Endometrium (tissue), 2 donors: ENCODE measurements around the gene SS18L1.

Experiments used
- FAIRE-seq: peaks from 2 replicates; lab custom pipeline; 2012; peaks lifted over from hg19 to GRCh38; lab: Jason Lieb, UNC
- donor health status: control.
- donor health status: control.

SS18L1 gene

DNA sequence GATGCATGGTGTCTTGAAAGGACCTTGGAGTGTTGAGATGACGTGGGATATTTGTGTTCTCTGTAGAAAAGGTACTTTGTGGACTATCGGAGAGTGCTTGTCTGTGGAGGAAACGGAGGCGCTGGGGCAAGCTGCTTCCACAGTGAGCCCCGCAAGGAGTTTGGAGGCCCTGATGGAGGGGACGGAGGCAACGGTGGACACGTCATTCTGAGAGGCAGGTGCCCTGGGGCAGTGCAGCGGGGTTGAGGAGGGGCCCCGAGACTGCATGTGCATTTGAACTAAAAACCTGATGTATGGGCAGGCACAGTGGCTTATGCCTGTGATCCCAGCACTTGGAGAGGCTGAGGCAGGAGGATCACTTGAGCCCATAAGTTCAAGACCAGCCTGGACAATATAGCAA, 52.2 kb downstream of the SS18L1 start:
- no peak for FAIRE-seq

DNA sequence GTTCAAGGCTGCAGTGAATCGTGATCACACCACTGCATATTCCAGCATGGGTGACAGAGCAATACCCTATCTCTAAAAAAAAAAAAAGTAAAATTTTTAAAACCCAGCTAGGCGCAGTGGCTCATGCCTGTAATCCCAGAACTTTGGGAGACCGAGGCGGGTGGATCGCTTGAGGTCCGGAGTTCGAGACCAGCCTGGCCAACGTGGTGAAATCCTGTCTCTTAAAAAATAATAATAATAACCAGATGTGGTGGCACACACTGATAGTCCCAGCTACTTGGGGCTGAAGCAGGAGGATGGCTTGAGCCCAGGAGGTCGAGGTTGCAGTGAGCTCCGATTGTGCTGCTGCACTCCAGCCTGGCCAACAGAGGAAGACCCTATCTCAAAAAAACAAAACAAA, 52.7 kb downstream of the SS18L1 start:
- FAIRE-seq = no peak

DNA sequence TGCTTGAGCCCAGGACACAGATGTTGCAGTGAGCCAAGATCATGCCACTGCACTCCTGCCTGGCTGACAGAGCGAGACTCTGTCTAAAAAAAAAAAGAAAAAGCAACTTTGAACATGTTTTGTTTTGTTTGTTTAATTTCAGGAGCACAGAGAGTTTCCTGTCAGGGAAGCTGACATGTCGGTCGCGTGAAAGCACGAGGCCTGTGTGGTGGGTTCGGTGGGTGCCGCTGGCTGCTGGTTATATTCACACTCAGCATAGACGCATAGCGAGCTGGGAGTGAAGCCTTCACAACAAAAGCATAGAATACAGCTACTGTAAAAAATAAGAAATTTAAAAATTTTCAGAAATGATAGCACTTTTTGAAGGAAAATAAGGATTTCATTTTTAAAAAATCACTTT, 53.7 kb downstream of the SS18L1 start:
- FAIRE-seq = no peak

DNA sequence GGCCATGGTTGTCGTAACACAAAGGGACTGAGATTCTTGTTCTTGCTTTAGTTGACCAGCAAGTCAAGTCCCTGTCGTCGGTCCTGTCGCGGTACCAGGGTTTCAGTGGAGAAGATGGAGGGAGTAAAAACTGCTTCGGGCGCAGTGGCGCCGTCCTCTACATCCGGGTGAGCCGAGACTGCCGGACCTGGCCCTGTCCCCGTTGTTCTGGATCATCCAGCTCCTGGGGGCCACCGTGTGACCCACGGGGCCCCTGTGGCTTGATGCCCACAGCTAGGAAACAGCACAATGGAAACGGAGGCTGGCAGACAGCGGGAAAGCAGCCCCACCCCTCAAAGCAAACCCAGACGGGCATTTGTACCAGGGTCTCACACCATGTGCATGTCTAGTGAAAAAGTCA, 54.2 kb downstream of the SS18L1 start:
- FAIRE-seq = no peak

DNA sequence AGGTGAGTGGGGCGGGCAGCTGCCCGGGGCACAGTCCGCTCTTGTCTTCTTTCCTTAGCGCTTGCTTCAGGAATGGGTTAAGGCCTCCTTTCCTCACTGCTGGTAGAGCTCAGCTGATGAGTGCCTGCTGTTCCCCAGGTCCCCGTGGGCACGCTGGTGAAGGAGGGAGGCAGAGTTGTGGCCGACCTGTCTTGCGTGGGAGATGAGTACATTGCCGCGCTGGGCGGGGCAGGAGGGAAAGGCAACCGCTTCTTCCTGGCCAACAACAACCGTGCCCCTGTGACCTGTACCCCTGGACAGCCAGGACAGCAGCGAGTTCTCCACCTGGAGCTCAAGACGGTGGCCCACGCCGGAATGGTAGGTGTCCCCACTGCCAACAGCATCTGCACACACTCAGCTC, 54.9 kb downstream of the SS18L1 start:
- no peak for FAIRE-seq

DNA sequence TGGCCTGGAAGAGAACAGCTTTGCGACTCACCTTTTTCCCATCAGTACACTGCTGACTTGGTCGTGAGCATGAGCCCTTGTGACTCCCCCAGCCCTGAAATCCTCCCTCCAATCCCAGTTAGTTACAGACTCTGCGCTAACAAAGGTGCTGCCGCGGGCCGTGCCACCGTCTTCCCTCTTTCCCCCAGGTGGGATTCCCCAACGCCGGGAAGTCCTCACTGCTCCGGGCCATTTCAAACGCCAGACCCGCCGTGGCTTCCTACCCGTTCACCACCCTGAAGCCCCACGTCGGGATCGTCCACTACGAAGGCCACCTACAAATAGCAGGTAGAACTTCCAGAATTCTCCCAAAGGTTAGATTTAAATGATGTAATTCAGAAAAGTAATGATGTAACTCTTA, 55.4 kb downstream of the SS18L1 start:
- FAIRE-seq = no peak

DNA sequence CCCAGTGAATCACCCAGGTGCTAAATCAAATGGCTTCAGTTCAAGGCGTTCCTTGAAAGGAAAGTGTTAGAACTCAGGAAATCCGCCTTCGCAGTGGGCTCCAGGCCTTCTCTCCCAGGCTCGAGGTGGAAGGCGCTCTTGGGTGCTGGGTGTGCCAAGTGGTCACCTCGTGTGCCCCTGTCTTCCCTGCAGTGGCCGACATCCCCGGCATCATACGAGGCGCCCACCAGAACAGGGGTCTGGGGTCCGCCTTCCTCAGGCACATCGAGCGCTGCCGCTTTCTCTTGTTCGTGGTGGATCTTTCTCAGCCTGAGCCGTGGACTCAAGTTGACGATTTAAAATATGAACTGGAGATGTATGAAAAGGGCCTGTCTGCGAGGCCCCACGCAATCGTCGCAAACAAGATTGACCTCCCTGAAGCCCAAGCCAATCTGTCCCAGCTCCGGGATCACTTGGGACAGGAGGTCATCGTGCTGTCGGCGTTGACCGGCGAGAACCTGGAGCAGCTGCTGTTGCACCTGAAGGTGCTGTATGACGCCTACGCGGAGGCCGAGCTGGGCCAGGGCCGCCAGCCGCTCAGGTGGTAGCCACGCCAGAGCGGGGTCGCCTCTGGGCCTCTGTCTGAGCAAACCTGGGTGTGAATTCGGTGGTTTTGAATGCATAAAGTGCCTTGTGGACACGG, 57.1 kb downstream of the SS18L1 start:
- FAIRE-seq = no peak

DNA sequence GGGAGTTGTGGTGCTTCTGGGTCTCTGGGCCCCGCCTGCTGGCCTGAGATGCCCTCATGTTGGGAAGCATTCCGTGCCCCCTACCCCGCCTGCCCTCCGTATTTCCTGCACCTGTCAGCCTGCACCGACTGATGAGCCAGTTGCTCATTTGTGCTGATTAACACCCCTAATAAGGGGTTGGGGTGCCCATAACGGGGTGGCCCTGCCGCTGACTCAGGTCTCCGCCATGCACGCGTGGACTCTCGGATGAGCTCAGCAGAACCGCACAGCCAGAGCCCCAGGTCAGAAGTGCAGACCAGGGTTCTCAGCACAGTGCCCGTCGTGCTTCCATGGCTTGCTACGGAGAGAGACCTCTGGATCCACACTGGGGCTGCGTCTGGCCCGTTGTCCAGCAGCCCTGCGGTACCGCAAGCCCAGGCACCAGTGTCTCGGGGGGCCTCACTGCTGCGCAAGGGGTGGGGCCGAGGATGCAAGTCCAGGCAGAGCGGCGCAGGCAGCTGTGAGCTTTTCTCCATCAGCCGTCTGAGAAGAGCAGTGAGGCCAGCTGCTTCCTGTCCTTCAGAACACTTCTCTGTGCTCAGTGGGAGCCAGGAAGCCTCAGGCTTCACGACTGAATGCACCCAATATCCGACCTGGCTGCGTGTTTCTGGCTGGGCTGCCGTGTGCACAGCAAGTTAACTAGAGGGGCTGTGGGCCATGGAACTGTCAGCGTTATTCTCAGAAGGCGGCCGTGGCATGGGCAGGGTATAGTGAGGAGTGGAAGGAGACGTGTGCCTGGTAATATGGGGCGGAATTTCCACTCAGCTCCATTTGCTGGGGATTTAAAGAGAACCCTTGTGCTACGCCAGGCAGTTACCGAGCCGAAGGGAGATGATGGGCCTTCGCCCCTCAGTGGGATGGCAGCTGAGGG, 57.9 kb downstream of the SS18L1 start:
- no peak for FAIRE-seq

DNA sequence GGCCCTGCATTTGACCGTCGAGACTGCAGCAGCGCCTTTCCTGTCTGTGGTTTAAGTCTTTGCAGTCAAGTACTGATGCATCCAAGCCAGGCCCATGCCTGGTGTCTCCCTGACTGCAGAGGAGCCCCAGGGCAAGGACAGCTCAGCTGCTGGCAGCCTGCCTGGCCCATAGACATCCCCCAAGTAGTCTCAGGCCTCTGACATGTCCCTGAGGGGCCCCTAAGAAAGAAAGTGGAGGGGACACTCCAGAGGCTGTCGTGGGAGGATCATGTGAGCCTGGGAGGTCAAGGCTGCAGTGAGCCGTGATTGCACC, 58.5 kb downstream of the SS18L1 start:
- no peak for FAIRE-seq

DNA sequence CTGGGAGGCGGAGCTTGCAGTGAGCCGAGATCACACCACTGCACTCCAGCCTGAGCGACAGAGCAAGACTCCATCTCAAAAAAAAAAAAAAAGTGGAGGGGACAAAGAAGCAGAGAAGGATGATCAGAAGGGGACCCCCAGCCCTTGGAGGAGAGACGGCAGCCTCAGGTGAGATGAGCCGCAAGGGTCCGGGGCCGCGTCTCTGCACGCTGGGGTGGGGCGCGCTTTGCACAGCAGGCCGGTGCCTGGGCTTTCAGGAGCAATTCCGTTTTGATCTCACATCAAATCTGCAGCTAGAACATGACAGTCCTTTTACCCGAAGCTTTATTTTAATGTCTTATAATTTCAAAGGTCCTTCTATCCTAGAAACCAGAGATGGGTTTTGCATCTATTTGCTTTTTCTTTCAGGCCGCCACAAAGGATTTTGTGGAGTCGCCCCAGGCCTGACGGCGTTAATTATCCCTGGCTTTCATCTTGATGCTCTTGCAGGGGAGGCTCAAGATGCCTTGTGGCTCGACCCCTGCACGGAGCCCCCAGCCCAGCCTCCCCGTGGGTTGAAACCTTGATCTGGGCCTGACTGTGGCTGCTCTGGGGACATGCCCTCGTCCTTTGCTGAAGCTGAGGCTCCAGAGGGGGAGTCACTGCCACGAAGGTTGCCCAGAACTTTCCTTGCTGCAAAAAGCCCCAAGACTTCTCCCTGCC, 59.3 kb downstream of the SS18L1 start:
- FAIRE-seq = no peak

DNA sequence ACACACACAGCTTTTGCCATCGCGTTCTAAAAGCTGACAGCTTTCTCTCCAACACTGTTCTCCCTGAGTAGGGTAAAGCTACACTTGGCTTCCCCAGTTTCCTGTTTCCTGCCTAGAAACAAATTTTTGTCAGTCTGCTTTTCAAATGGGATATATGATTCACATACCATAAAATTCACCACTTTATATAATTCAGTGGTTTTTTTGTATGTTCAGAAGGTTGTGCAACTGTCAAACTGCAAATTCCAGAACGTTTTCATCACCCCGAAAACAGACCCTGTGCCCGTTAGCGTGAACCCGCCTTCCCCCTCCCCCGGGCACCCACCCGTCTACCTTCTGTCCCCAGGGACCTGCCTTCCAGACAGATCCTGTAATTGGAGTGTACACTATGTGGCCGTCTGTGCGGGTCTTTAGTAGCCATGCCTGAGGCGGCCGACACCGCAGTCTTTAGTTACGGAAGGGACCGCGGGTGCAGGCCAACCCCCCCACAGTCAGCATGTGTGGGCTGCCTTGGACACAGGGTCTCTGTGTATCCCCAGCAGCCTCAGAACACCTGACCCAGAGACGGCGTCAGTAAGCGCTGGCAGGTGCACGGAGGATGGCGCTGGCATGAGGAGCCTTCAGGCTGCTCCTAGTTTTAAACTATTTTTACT, 59.9 kb downstream of the SS18L1 start:
- FAIRE-seq = no peak

DNA sequence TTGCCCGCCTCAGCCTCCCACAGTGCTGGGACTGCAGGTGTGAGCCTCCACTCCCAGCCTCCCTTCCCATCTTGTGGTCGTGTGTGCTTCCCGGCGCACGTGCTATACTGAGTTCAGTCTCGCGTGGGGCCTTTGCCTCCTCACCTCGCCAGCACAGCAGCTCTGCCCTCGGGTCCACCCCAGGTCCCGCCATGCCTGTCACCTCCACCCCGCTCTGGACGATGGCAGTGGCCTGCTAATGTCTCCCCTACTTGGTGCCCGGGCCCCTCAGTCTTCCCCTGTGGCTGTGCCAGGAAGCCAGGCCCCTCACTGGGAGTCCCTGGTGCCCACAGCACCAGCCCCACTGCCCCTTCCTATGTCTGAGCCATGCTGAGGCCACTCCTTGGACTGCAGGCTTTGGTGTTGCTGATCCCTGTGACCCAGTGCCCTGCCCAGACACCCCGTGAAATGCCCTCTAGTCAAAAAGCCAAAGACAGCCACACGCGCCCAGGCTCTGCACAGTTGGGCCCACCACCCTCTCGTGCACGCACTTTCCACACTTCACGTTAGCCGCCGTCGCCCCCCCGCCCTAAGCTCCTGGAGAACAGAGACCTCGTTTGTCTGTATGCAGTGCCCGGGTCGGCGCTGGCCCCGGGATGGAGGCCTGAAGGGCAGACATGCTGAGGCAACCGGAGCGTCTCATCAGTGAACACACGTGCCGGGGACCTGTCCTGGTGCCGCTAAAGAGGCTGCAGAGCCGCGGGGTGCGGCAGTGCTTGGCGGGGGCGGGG, 62.2 kb downstream of the SS18L1 start:
- FAIRE-seq = no peak

DNA sequence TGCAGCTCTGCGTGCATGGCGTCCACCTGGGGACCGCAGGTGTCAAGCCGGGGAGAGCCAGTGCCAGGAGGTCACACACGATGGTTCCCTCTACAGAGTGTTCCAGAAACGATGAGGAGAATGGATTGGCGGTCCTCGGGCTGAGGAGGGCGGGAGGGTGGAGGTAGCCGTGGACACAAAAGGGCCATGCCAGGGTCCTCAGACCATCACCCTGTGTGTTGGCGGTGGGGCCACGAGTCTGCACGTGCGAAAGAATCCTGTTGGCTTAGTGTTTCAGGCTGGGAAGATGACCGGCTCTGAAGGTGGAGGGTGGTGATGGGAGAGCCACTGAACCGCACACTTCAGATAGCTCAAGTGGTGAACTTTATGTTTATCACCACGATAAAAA, 62.8 kb downstream of the SS18L1 start:
- FAIRE-seq = no peak

DNA sequence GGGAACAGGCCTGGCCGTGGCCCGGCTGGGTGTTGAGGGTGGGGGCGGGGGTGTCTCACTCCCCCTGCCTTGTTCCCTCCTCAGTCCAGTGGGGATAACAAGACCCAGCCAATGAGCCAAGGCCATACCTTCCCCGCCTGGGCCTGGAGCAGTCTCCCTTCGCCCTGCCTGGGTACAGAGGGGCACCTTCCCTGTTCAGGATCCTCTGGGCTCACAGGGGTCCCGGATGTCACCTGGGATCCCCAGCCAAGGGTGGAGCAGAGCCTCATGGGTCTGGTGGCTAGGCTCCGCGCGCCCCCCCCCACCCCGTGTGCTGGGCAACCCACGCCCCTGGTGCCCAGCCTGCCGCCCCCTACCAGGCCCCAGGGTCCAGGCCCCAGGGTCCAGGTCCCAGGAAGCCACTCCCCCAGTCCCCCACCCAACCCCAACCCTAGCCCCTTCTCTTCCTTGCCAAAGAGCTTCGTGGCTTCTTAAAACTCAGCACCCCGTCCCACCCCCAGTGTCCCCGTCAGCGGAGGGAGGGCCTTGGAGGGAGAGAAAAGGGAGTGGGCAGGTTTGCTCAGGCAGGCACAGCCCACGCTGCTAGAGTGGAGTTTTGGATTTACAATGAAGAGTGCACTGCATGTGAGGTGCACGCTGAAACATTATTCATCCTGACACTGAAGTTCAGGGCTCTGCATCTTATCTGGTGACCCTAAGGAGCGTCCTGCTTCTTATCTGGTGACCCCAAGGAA, 64.7 kb downstream of the SS18L1 start:
- no peak for FAIRE-seq

DNA sequence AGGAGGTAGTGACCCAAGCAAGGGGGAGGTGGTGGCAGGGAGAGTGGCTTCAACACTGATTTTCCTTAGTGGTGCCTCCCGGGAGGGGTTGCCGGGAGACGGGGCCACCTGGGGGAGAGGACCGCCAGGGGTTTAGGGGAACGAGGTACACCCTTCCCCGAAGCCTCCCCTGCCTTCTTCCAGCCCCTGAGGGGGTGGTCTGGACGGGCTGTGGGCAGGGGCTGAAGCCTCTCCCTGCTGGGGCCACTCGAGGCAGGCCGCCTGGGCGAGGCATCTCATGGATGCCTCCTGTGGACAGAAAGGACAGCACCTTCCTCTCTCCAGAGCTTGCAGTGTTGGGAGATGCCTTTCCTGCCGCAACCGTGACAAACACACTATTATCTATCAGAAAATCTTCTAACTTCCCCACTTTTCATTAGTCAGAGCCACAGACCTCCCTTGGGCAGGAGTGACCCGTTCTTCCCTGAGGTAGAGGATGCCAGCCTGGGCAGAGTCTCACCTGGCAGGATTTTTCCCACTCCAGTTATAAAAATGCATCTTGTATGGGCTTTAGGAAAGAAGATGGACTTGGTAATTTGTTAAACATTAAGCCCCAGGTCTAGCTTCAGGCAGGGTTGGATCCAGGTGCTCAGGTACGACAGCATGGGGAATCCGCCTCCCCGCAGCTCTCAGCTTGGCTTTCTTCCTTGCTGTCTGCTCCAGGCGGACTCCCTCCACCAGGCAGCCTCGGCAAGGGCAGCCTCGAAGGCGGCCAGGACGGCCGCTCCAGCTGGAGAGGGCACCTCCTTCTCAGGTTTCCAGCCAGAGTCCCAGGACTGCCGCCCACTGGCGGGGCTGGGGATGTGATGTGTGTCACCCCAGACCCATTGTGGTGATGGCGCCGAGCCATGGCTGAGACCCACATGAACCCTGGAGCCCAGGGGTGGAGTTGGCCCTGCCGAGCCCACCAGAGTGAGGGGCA, 65.5 kb downstream of the SS18L1 start:
- no peak for FAIRE-seq

DNA sequence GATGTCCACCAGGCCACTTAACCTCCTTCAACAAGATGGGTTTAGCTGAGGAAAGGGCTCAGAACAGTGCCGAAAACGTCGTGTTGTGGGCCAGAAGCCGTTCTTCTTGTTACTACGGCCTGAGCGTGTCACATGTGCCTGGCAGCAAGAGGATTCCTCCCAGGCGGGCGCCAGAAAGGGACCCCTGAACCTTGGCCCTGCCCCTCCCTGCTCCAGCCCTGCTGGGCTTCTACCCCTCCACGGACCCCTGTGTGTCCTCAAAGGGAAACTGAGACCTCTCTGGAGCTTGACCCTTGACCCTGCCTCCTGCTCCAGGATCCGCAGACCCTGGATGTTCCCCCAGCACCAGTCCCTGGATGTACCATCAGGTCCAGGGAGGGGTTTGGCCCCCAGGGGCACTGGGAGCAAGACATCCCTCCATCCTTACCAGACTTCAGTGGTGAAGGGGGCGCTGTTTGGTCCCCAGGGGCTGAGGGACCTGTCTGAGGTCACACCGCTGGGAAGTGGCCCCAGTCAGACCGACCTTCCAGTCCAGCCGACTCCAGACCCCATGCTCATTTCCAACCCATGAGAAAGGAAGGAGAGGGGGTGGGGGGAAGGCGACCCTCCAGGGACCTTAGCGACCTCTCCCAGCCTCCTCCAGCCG, 66.4 kb downstream of the SS18L1 start:
- FAIRE-seq = no peak

DNA sequence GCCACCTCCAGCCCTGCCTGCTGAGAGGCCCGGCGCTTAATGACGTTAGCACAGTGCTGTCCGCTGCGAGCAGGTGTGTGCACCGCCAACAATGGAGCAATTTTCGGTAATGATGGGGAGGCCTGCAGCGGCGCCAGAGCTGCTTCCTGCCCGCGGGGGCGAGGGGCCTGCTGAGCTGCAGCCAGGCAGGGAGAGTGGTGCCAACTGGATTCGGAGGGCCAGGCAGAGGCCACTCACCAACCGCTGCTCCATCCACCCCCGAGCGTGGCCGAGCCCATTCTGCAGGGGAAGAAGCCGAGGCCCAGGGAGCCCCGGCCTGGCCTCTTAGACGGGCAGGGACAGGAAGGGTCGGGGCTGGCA, 66.9 kb downstream of the SS18L1 start:
- no peak for FAIRE-seq

DNA sequence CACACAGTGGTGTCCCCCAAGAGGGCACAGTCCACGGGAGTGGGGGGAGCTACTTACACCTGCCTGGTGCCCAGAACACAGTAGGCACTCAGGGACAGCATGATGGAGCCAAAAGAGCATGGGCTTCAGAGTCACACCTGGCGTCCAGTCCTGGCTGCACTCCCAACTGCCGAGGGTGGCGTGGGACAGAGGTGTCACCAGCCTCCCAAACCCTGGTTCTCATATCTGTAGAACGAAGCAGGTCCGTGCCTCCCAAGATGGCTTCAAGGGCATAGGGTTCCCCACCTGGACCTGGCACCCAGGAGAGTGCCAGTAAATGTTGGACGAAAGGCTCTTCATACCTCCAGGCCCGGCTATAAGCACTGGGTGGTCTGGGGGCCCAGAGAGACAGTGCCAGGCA, 67.6 kb downstream of the SS18L1 start:
- no peak for FAIRE-seq

DNA sequence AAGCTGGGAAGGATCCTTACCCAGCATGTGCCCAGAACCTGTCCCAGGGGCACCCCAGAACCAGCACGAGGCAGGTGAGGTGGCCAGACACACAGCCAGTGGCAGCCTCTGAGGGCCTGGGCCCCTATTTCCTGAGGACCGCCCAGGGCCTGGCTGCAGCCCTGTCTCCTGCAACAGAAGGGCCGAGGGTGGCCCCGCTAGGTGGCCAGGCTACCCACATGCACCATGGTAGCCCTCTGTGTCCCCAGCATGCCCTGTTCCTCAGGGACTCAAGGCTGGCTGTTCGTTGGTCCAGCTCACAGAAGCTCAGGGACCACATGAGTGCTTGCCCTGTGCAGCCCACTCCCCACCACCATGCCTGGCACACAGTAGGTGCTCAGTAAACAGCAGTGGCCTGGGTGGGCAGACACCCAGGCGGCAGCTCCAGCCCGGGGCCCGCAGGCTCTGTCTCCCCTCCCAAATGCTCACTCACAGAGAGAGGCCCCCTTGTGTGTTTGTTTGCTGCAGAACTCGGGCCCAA, 68.3 kb downstream of the SS18L1 start:
- no peak for FAIRE-seq
